Progenitor cell of endocrine pancreas (in vitro differentiated cells): ENCODE results near the gene ABCA4. TPM values are rescaled to one million over a fixed set of nuclear protein-coding genes. Genes with fewer than 3 reads are reported as not detected.

Source experiments
- DNase-seq: peaks from one replicate; pipeline ENCODE4 v3.0.0; 2021; ENCODE audit warnings: low spot score; ENCODE audit not compliant: unreplicated experiment
- H3K27ac Mint-ChIP-seq: 2 replicates; pipeline ENCODE4 v1.8.0; 2021; ENCODE audit warnings: mild to moderate bottlenecking, moderate library complexity, mixed read lengths
- H3K27me3 Mint-ChIP-seq: 2 replicates; pipeline ENCODE4 v1.8.0; 2021; ENCODE audit warnings: mixed read lengths
- H3K36me3 Mint-ChIP-seq: 2 replicates; pipeline ENCODE4 v1.8.0; 2022; ENCODE audit warnings: mixed read lengths; ENCODE audit not compliant: insufficient read depth
- H3K4me1 Mint-ChIP-seq: 2 replicates; pipeline ENCODE4 v1.8.0; 2021; ENCODE audit warnings: low read depth, mixed read lengths
- H3K4me3 Mint-ChIP-seq: 2 replicates; pipeline ENCODE4 v1.8.0; 2021; ENCODE audit warnings: low read depth, mild to moderate bottlenecking, moderate library complexity, mixed read lengths
- H3K9me3 Mint-ChIP-seq: 2 replicates; pipeline ENCODE4 v1.8.0; 2021; ENCODE audit warnings: low read depth, mixed read lengths
- CTCF ChIP-seq: fragments of 200-600 bp; sonication (generic); IDR thresholded peaks from one replicate; pipeline ENCODE4 v1.5.0; 2021; ENCODE audit warnings: antibody characterized with exemption, mild to moderate bottlenecking; ENCODE audit not compliant: unreplicated experiment
- total RNA-seq: library from RNA; stranded (reverse); gene quantifications from 2 replicates; pipeline ENCODE4 v1.2.1, GENCODE V29; 2021

Gene ABCA4
- total RNA-seq, 1 donor from 2014 or later, result 0.86 TPM

GRCh38 chr1:93989601-93990000 is 131.3 kb downstream of the ABCA4 start:
- no peak for DNase-seq
- Mint-ChIP-seq H3K36me3 (no peaks in the 10 kb centered on the region), H3K4me3 (no peak overlapping the region), H3K4me1 (peaks cover 5% of the 10 kb centered on the region), H3K27ac (no peak overlapping the region), H3K27me3 (peaks cover 27% of the 10 kb centered on the region), H3K9me3 (no peaks in the 10 kb centered on the region)
- TF ChIP-seq CTCF, result no peak

- Mint-ChIP-seq H3K27me3 (peaks cover 25% of the 10 kb centered on the region), H3K9me3 (no peaks in the 10 kb centered on the region), H3K4me3 (no peak overlapping the region), H3K36me3 (no peaks in the 10 kb centered on the region), H3K27ac (no peak overlapping the region), H3K4me1 (peaks cover 5% of the 10 kb centered on the region)
- no peak for TF ChIP-seq CTCF
- no peak for DNase-seq
Observed at GRCh38 chr1:93988634-93989350, 132.2 kb downstream of the ABCA4 start.

GRCh38 chr1:93981274-93981667 is 139.7 kb downstream of the ABCA4 start:
- DNase-seq, result no peak
- no peak for TF ChIP-seq CTCF
- H3K36me3 Mint-ChIP-seq, result no peaks in the 10 kb centered on the region
- no peaks in the 10 kb centered on the region for H3K9me3 Mint-ChIP-seq
- peaks cover 1% of the 10 kb centered on the region for H3K4me1 Mint-ChIP-seq
- peaks cover 2% of the 10 kb centered on the region for H3K27me3 Mint-ChIP-seq
- no peak overlapping the region for H3K4me3 Mint-ChIP-seq
- H3K27ac Mint-ChIP-seq, result no peak overlapping the region

GRCh38 chr1:93980320-93981273 is 140.4 kb downstream of the ABCA4 start:
- TF ChIP-seq CTCF, result peak; percentile 63
- H3K4me1 Mint-ChIP-seq, result peaks cover 1% of the 10 kb centered on the region
- H3K9me3 Mint-ChIP-seq, result no peaks in the 10 kb centered on the region
- peaks cover 2% of the 10 kb centered on the region for H3K27me3 Mint-ChIP-seq
- no peaks in the 10 kb centered on the region for H3K36me3 Mint-ChIP-seq
- DNase-seq, result no peak
- no peak overlapping the region for H3K4me3 Mint-ChIP-seq
- peak overlapping the region; percentile 31 for H3K27ac Mint-ChIP-seq

GRCh38 chr1:93979718-93980319 is 141.1 kb downstream of the ABCA4 start:
- Mint-ChIP-seq H3K36me3 (no peaks in the 10 kb centered on the region), H3K27ac (peak overlapping the region; percentile 31), H3K9me3 (no peaks in the 10 kb centered on the region), H3K27me3 (peaks cover 2% of the 10 kb centered on the region), H3K4me3 (no peak overlapping the region), H3K4me1 (peaks cover 1% of the 10 kb centered on the region)
- TF ChIP-seq CTCF, result no peak
- no peak for DNase-seq
